Measurements from ENCODE around the gene DSCAML1.

- TF ChIP-seq CTCF (IDR thresholded peaks at IDR 0.05): no peak
- no peak for TF ChIP-seq POLR2A (IDR thresholded peaks at IDR 0.05)
Observed at GRCh38 chr11:117768506-117768905, 28.5 kb downstream of the DSCAML1 start.
